ENCODE results near the gene PELI1.

The PELI1 gene

GRCh38 chr2:64186699-64187605 lies 42.7 kb upstream of the PELI1 start:
- POLR2A ChIA-PET, result no interaction called here

GRCh38 chr2:64179582-64180321 lies 35.5 kb upstream of the PELI1 start:
- CTCF ChIA-PET, result interaction anchor here (0.6 kb wide), 1 partner anchor 81 kb away, joined by 4 read pairs; no protein-coding TSS in a partner anchor
- POLR2A ChIA-PET, result no interaction called here
- no peak for DNase-seq (ENCODE audit: extremely low spot score)
- TF ChIP-seq NFRKB (IDR thresholded peaks at IDR 0.05), result no peak
- no peak for TF ChIP-seq CTBP1 (IDR thresholded peaks at IDR 0.05; ENCODE audit: borderline replicate concordance)
- TF ChIP-seq LEF1 (IDR thresholded peaks at IDR 0.05; ENCODE audit: borderline replicate concordance), result no peak
- no peak for TF ChIP-seq SUZ12 (IDR thresholded peaks at IDR 0.05)
- no peak for TF ChIP-seq FOXA1 (IDR thresholded peaks at IDR 0.05)
- no peak for TF ChIP-seq ARNT (IDR thresholded peaks at IDR 0.05)

More at GRCh38 chr2:64186699-64187605, 42.7 kb upstream of the PELI1 start:
- DNase-seq (ENCODE audit: extremely low spot score), result no peak
- TF ChIP-seq SUZ12 (IDR thresholded peaks at IDR 0.05) (no peak), ZNF384 (IDR thresholded peaks at IDR 0.05) (no peak), CTBP1 (IDR thresholded peaks at IDR 0.05; ENCODE audit: borderline replicate concordance) (no peak), FOXM1 (IDR thresholded peaks at IDR 0.05; ENCODE audit: borderline replicate concordance) (no peak), SP1 (IDR thresholded peaks at IDR 0.05) (no peak), TARDBP (IDR thresholded peaks at IDR 0.05) (no peak), PKNOX1 (IDR thresholded peaks at IDR 0.05) (no peak), LEF1 (IDR thresholded peaks at IDR 0.05; ENCODE audit: borderline replicate concordance) (no peak), ARNT (IDR thresholded peaks at IDR 0.05) (no peak), FOXA1 (IDR thresholded peaks at IDR 0.05) (no peak), NFRKB (IDR thresholded peaks at IDR 0.05) (no peak), HDGF (IDR thresholded peaks at IDR 0.05; ENCODE audit: borderline replicate concordance) (no peak), L3MBTL2 (conservative IDR thresholded peaks at IDR 0.05) (no peak), FOXK2 (IDR thresholded peaks at IDR 0.05) (no peak), BHLHE40 (IDR thresholded peaks at IDR 0.05; ENCODE audit: borderline replicate concordance) (no peak), ELF4 (IDR thresholded peaks at IDR 0.05) (no peak)
- CTCF ChIA-PET, result no interaction called here

GRCh38 chr2:64177315-64177714 lies 33.1 kb upstream of the PELI1 start:
- CTCF ChIA-PET, result no interaction called here
- DNase-seq (ENCODE audit: extremely low spot score), result no peak
- POLR2A ChIA-PET, result no interaction called here
- no peak for TF ChIP-seq FOXM1 (IDR thresholded peaks at IDR 0.05; ENCODE audit: borderline replicate concordance)
- TF ChIP-seq CTBP1 (IDR thresholded peaks at IDR 0.05; ENCODE audit: borderline replicate concordance), result no peak
- no peak for TF ChIP-seq SUZ12 (IDR thresholded peaks at IDR 0.05)
- no peak for TF ChIP-seq NFRKB (IDR thresholded peaks at IDR 0.05)
- TF ChIP-seq LEF1 (IDR thresholded peaks at IDR 0.05; ENCODE audit: borderline replicate concordance), result no peak
- no peak for TF ChIP-seq ELF4 (IDR thresholded peaks at IDR 0.05)
- TF ChIP-seq BHLHE40 (IDR thresholded peaks at IDR 0.05; ENCODE audit: borderline replicate concordance), result no peak
- TF ChIP-seq FOXK2 (IDR thresholded peaks at IDR 0.05), result no peak
- no peak for TF ChIP-seq ZNF384 (IDR thresholded peaks at IDR 0.05)
- TF ChIP-seq PKNOX1 (IDR thresholded peaks at IDR 0.05), result no peak
- no peak for TF ChIP-seq TARDBP (IDR thresholded peaks at IDR 0.05)

GRCh38 chr2:64175419-64176197 lies 31.4 kb upstream of the PELI1 start:
- DNase-seq (ENCODE audit: extremely low spot score), result no peak
- ChIA-PET POLR2A (no interaction called here), CTCF (no interaction called here)
- TF ChIP-seq TARDBP (IDR thresholded peaks at IDR 0.05) (no peak), LEF1 (IDR thresholded peaks at IDR 0.05; ENCODE audit: borderline replicate concordance) (no peak), ZNF384 (IDR thresholded peaks at IDR 0.05) (no peak), CTBP1 (IDR thresholded peaks at IDR 0.05; ENCODE audit: borderline replicate concordance) (no peak), SP1 (IDR thresholded peaks at IDR 0.05) (no peak), BHLHE40 (IDR thresholded peaks at IDR 0.05; ENCODE audit: borderline replicate concordance) (no peak), FOXA1 (IDR thresholded peaks at IDR 0.05) (no peak), PKNOX1 (IDR thresholded peaks at IDR 0.05) (no peak), FOXK2 (IDR thresholded peaks at IDR 0.05) (no peak)

All from HEK293T (cell line).